Lung microvascular endothelial cell (primary cell): Measurements from ENCODE around the gene SELPLG. TPM values are rescaled to one million over a fixed set of nuclear protein-coding genes. Genes with fewer than 3 reads are reported as not detected.
"Not testable (repeated sequence)": the region's sequence is repeated elsewhere in the genome, so short reads cannot be mapped to it uniquely, and the experiment has no call there.

ENCODE experiments used
- DNase-seq, 2 donors: peaks; one replicate each; pipeline versions ENCODE4 v3.0.0 to v3.0.0-alpha.2; 2010; ENCODE audit warnings: low read depth in 2 of 2
- total RNA-seq: library from RNA; depleted of rRNA; stranded (reverse); fragments of >200 nt; gene quantifications from 2 replicates; pipeline ENCODE4 v1.2.1, GENCODE V29; 2014

The SELPLG gene
- total RNA-seq, 1 donor from 2014 or later, result 0.20 TPM

GRCh38 chr12:108619369-108620160, 14.1 kb downstream of the SELPLG start:
- DNase-seq, result no peak

- not testable (repeated sequence) for DNase-seq
Measured at GRCh38 chr12:108618953-108619274, 14.8 kb downstream of the SELPLG start.

GRCh38 chr12:108618079-108618952, 15.4 kb downstream of the SELPLG start:
- DNase-seq, result peak; percentile 83 to 86

GRCh38 chr12:108616941-108617858, 16.5 kb downstream of the SELPLG start:
- DNase-seq, result peak in 1 of 2 donors; percentile 20

GRCh38 chr12:108616359-108616758, 17.3 kb downstream of the SELPLG start:
- DNase-seq, result no peak

GRCh38 chr12:108615918-108616317, 17.8 kb downstream of the SELPLG start:
- DNase-seq, result no peak

GRCh38 chr12:108614639-108615038, 19.1 kb downstream of the SELPLG start:
- no peak for DNase-seq

GRCh38 chr12:108614041-108614440, 19.7 kb downstream of the SELPLG start:
- DNase-seq, result no peak

- DNase-seq, result peak in 1 of 2 donors; percentile 28
Measured at GRCh38 chr12:108613548-108613947, 20.1 kb downstream of the SELPLG start.

GRCh38 chr12:108612788-108613282, 20.9 kb downstream of the SELPLG start:
- DNase-seq, result no peak

GRCh38 chr12:108611884-108612415, 21.7 kb downstream of the SELPLG start:
- peak; percentile 60 to 68 for DNase-seq

GRCh38 chr12:108610856-108611605, 22.7 kb downstream of the SELPLG start:
- DNase-seq, result no peak

GRCh38 chr12:108610336-108610815, 23.3 kb downstream of the SELPLG start:
- no peak for DNase-seq

GRCh38 chr12:108609537-108610335, 24.0 kb downstream of the SELPLG start:
- DNase-seq, result no peak

GRCh38 chr12:108608616-108609015, 25.1 kb downstream of the SELPLG start:
- no peak for DNase-seq

GRCh38 chr12:108607981-108608600, 25.6 kb downstream of the SELPLG start:
- no peak for DNase-seq

GRCh38 chr12:108606492-108606891, 27.2 kb downstream of the SELPLG start:
- DNase-seq, result no peak

- DNase-seq, result no peak
Measured at GRCh38 chr12:108605690-108606406, 27.8 kb downstream of the SELPLG start.
